CD4-positive, alpha-beta T cell treated with Interleukin-15 for 4 hours (primary cell): Measurements from ENCODE around the gene ARHGAP23.
"Not testable (repeated sequence)": the region's sequence is repeated elsewhere in the genome, so short reads cannot be mapped to it uniquely, and the experiment has no call there.

Experiments
- DNase-seq: peaks from one replicate; pipeline ENCODE4 v3.0.0-alpha.2; 2020; ENCODE audit warnings: low spot score

The ARHGAP23 gene

GRCh38 chr17:38421171-38421841, 7.0 kb upstream of the ARHGAP23 start:
- no peak for DNase-seq

DNA sequence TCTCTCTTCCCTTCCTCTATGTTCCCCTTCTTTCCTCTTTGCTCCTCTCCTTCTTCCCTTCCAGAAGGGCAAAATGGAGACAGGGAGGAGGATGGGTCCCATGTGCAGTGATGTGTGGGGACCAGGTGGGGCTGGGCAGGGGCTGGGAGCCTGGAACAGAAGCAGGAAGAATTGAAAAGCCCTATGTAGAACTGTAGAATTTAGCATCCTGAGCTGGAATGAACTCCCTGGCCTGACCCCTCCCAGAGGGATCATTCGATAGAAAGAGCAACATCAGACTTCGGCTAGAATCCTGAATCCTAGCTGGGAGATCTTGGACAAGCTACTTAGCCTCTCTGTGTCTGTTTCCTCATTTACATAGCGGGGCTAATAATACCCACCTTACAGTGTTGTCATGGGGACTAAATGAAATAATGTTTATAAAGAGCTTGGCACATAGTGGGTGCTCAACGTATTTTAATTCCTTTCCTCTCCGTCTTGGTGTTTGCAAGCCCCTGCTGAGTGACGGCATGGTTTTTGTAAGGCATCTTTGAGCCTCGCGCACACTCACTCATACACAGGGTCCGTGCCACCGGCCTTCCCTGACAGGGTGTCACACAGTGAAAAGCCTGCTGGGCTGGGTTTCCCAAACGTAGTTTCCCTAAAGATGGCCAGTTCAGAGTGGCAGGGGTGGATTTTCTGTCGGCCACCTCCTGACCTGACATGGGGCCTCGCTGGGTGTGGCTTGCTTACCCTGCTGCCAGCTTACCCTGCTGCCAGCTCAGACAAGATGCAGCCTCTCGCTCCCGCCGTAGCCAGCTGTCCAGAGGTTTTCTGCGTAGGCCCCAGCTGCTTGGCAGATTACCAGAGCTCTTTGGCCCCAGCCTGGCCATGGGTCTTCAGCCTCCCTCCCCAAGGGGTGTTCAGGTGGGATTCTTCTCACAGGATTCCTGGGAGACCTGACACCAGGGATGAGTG, 6.1 kb upstream of the ARHGAP23 start:
- DNase-seq, result no peak

DNA sequence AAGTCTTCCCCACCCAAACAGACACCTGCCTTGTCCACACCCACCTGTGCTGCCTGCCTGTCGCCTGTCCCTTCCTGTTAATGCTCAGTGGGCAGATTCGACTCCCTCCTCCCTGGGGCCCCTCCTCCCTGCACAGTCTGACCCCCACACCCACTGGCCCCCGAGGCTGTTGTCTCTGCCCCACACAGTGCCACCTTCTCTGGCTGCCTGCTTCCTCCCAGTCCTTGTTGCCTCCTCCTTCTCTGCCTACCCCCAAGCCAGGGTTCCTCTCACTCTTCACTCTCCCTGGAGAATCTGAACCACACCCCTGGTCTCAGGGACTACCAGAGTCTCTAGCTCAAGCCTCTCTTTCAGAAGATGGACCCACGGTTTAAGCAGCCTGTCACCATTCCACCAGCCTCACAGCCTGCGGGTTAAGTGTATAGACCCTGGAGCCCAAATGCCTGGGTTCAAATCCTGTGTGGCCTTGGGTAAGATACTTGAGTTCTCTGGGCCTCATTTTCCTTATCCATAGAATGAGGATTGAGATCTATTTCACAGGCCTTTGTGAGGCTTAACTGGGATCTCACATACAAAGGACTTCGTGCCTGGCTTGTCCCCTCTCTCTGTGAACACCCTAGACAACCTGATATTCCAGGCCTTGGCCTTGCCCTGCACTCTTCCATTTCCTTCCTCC, 3.8 kb upstream of the ARHGAP23 start:
- DNase-seq, result no peak

- DNase-seq, result no peak
These were observed 3.2 kb upstream of the ARHGAP23 start for GRCh38 chr17:38425031-38425430.

- DNase-seq, result no peak
These were observed 2.5 kb upstream of the ARHGAP23 start for GRCh38 chr17:38425744-38426143.

DNA sequence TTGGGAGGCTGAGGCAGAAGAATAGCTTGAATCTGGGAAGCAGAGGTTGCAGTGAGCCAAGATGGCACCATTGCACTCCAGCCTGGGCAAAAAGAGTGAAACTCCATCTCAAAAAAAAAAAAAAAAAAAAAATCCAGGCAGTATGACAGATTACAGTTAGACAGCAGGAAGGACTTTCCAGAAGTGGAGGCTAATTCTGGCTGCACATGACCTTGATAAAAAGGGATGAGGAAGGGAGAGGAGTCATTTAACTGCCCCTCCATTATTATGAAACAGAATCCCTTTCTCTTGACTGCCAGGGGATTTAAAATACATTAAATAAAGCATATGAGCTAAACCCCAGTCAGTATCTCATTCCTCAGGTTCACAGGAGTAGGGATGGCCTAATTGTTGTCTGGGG, 1.8 kb upstream of the ARHGAP23 start:
- no peak for DNase-seq

DNA sequence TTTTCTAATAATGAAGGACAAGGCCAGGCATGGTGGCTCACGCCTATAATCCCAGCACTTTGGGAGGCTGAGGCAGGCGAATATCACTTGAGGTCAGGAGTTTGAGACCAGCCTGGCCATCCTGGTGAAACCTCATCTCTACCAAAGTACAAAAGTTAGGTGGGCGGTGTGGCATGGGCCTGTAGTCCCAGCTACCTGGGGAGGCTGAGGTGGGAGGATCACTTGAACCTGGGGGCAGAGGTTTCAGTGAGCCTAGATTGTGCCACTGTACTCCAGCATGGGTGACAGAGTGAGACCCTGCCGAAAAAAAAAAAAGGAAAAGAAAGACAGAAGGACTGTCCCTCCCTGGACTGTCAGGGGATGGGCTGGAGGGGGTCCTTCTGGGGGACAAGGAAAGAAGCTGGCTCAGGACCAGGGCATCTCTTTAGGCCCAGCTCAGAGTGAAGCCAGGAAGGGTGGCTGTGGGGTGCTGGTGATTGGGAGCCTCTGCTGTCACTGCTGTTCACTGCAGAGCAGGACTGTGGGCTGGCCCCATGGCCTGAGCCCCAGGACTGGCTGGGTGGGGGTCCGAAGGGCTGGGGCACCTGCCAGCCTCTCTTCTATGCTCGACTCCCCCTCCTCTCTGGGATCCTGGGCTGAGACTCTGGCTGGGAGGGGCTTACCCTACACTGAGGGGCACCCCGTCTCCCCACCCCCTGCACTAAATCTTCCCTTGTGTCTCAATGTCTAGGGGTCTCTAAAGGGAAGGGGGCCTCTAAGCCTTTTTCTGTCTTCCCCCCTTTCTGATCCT, 909 bp upstream of the ARHGAP23 start:
- no peak for DNase-seq

DNA sequence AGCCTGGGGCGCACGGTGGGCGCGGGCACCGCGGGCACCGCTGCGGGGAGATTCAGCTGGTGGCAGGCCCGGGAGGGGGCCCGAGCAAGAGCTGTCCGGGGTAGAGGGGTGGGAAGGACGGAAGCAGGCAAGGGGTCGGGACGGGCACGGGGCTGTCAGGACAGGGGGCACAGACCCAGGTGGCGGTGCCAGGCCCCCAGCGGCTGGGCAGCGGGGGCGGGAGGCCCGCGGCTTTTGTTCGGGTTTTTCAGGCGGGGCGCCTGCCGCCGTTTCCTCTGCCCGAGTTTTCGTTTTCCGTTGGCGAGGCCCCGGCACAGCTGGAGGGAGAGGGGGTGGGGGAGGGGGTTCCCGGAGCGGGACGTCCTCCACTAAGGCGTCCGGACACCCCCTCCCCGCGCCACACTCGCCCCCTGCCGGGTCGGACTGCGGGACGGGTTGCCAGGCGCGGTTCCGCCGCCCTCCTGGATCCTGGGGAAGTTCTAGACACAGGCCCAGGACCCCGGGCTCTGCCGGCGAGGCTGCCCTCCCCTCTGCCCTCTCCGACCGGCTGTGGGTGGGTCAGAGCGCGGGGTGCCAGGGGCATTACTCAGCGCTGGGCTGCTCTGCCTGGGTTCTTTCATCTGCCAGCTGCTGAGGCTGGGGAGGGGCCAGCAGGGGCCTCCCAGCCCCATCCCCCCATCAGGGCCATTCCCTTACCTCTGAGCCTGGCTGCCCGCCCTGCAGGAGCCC, 543 bp downstream of the ARHGAP23 start:
- no peak for DNase-seq

GRCh38 chr17:38429476-38430100, 1.3 kb downstream of the ARHGAP23 start:
- DNase-seq, result no peak

GRCh38 chr17:38430316-38430715, 2.1 kb downstream of the ARHGAP23 start:
- DNase-seq, result no peak

DNA sequence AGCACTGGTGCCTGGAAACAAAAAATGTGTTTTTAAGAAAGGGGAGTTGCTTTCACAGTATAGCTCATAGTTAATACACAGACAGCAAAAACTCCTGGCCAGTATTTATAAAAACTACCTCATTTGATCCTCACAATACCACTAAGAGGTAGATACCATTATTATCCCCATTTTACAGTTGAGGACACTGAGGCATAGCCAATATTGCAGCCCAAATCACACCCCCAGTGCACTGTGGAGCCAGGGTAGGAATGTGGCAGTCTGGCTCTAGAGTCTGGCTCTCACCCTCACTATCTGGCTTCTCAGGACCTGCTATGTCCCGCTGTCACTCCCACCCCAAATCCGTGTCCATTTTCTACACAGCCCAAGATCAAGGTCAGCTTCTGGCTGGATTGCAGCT, 2.6 kb downstream of the ARHGAP23 start:
- no peak for DNase-seq

- DNase-seq, result no peak
These were observed 3.3 kb downstream of the ARHGAP23 start for GRCh38 chr17:38431346-38432145.

DNA sequence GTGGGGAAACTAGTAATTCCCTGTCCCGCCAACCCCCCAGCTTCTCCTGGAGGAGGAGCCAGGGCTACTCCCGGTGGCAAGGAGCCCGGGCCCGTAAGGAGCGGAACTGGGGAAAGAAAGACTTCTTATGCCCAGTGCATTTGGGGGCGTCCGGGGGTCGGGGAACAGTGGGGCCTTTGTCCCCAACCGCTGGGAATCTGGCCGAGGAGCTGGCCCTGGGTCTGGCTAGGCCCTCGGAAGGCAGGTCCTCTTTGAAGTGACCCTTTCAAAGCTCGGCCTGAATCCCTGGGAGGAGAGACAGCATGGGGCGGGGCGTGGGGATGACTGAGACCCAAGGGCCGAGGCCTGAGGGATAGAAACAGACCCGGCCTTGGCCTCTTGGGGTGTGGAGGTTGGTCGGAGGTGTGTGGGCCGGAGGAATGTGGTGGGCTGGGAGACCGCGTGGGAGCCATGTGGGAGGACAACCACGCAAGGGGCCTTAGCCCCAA, 6.0 kb downstream of the ARHGAP23 start:
- DNase-seq, result no peak

DNA sequence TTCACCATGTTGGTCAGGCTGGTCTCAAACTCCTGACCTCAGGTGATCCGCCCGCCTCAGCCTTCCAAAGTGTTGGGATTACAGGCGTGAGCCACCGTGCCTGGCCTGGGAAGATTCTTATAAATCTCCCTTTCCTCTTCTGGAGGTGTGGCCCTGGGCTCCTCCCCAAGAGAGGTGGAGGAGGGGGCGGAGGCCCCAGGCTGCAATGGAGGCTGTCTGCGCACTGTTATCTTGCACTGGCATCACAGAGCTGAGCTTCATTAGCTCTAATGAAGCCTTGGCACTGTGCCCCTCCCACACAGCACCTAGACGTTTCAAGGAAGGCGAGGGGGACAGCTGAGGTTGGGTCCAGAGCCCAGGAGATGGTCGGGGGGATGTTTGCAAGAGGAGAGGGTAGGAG, 7.5 kb downstream of the ARHGAP23 start:
- DNase-seq, result no peak

- no peak for DNase-seq
These were observed 8.1 kb downstream of the ARHGAP23 start for GRCh38 chr17:38436386-38436785.

- DNase-seq, result not testable (repeated sequence)
These were observed 9.0 kb downstream of the ARHGAP23 start for GRCh38 chr17:38437313-38437712.

DNA sequence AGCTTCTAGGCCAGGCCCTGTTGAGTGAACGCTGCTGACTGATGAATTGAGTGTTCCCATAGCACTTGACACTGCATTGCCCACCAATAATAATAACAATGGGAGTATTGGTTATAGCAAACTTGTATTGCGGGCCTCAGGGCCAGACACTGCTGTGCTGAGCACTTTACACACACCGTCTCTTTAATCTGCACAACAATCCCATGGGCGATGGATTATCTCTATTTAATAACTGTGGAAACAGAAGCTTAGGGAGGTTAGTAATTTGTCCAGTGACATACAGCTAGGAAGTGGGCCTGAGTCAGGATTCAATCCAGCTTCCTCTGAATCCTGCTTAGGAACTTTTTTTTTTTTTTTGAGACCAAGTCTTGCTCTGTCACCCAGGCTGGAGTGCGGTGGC, 11.2 kb downstream of the ARHGAP23 start:
- DNase-seq, result no peak

- DNase-seq, result no peak
These were observed 12.5 kb downstream of the ARHGAP23 start for GRCh38 chr17:38440614-38441397.
